IMR-90 (cell line): Measurements from ENCODE around the gene TRIM24. TPM values are rescaled to one million over a fixed set of nuclear protein-coding genes. Genes with fewer than 3 reads are reported as not detected.

Experiments used
- ATAC-seq: fragments of 200-7000 bp; cut with Tn5 transposase; 2 replicates; pipeline ENCODE4 v1.9.1; 2020; ENCODE audit warnings: low read depth, mild to moderate bottlenecking, moderate library complexity
- BruUV-seq: library from RNA; stranded (reverse); fragments of 400-500 nt; replicated peaks from 2 replicates; lab custom pipeline; 2021; lab: Mats Ljungman, UMichigan
- CTCF ChIA-PET: fragments of 300-600 bp; formaldehyde crosslinking; extraction: SDS; loops from one replicate; lab custom pipeline; 2021; ENCODE audit warnings: antibody characterized with exemption; lab: Yijun Ruan, JAX
- POLR2A ChIA-PET: fragments of 300-600 bp; sonication (Branson Sonifier 250); formaldehyde crosslinking; loops from one replicate; lab custom pipeline; 2022; ENCODE audit warnings: antibody characterized with exemption; ENCODE audit not compliant: unreplicated experiment; lab: Charles Lee
- DNase-seq: peaks from one replicate; pipeline ENCODE4 v3.0.0; 2013
- H2AFZ ChIP-seq: replicated peaks from 2 replicates; pipeline ENCODE3; 2013; ENCODE audit warnings: low read length, mild to moderate bottlenecking; ENCODE audit not compliant: poor library complexity
- H2AK5ac ChIP-seq: 2 replicates; pipeline ENCODE4 v1.6.1; 2013; ENCODE audit warnings: low read depth, low read length, inconsistent platforms
- H2AK9ac ChIP-seq: replicated peaks from 2 replicates; pipeline ENCODE3; 2013; ENCODE audit warnings: mild to moderate bottlenecking, low read depth, low read length, moderate library complexity; ENCODE audit not compliant: poor library complexity
- H2BK120ac ChIP-seq: 2 replicates; pipeline ENCODE4 v1.6.1; 2013; ENCODE audit warnings: low read depth, low read length, inconsistent platforms
- H2BK15ac ChIP-seq: 3 replicates; pipeline ENCODE4 v1.6.1; 2013; ENCODE audit warnings: low read depth, low read length, inconsistent platforms
- H2BK20ac ChIP-seq: 2 replicates; pipeline ENCODE4 v1.6.1; 2013; ENCODE audit warnings: low read depth, mild to moderate bottlenecking, inconsistent platforms, low read length, moderate library complexity
- H2BK5ac ChIP-seq: 2 replicates; pipeline ENCODE4 v1.6.1; 2013; ENCODE audit warnings: mild to moderate bottlenecking, low read depth, low read length, inconsistent platforms; ENCODE audit not compliant: poor library complexity, severe bottlenecking
- H3K14ac ChIP-seq: replicated peaks from 2 replicates; pipeline ENCODE4 v1.6.1; 2013; ENCODE audit warnings: low read depth, low read length, inconsistent platforms
- H3K18ac ChIP-seq: 2 replicates; pipeline ENCODE4 v1.6.1; 2013; ENCODE audit warnings: low read depth, low read length, control low read depth
- H3K23ac ChIP-seq: 2 replicates; pipeline ENCODE4 v1.6.1; 2013; ENCODE audit warnings: low read depth, low read length, inconsistent platforms
- H3K27ac ChIP-seq: 2 replicates; pipeline ENCODE4 v1.5.1; 2013; ENCODE audit warnings: mild to moderate bottlenecking, control low read depth, low read length; ENCODE audit not compliant: insufficient read depth
- H3K27me3 ChIP-seq: 2 replicates; pipeline ENCODE4 v1.6.1; 2013; ENCODE audit warnings: low read length; ENCODE audit not compliant: control insufficient read depth, insufficient read depth
- H3K36me3 ChIP-seq: 2 replicates; pipeline ENCODE4 v1.6.1; 2013; ENCODE audit warnings: low read length, mixed read lengths; ENCODE audit not compliant: control insufficient read depth, insufficient read depth
- H3K4ac ChIP-seq: 2 replicates; pipeline ENCODE4 v1.6.1; 2013; ENCODE audit warnings: low read depth, low read length, inconsistent platforms
- H3K4me1 ChIP-seq: 2 replicates; pipeline ENCODE4 v1.6.1; 2013; ENCODE audit warnings: low read length, mixed read lengths; ENCODE audit not compliant: control insufficient read depth, insufficient read depth
- H3K4me2 ChIP-seq: 2 replicates; pipeline ENCODE4 v1.6.1; 2013; ENCODE audit warnings: low read depth, mild to moderate bottlenecking, control low read depth, low read length, moderate library complexity
- H3K4me3 ChIP-seq: 2 replicates; pipeline ENCODE4 v1.5.1; 2013; ENCODE audit warnings: low read depth, mild to moderate bottlenecking, control low read depth, low read length, moderate library complexity; ENCODE audit not compliant: insufficient read depth
- H3K56ac ChIP-seq: 2 replicates; pipeline ENCODE4 v1.6.1; 2013; ENCODE audit warnings: low read length, inconsistent platforms; ENCODE audit not compliant: insufficient read depth; ENCODE audit errors: extremely low read depth
- H3K79me1 ChIP-seq, 2 experiments: 2 replicates each; pipeline ENCODE4 v1.6.1; 2013; ENCODE audit warnings: low read length in 2 of 2, inconsistent platforms in 1 of 2, low read depth in 1 of 2
- H3K9ac ChIP-seq: 2 replicates; pipeline ENCODE4 v1.6.1; 2013; ENCODE audit warnings: low read depth, low read length, control low read depth
- H3K9me1 ChIP-seq: 2 replicates; pipeline ENCODE4 v1.6.1; 2013; ENCODE audit warnings: low read length, inconsistent platforms; ENCODE audit not compliant: insufficient read depth
- H3K9me3 ChIP-seq: 2 replicates; pipeline ENCODE4 v1.6.1; 2013; ENCODE audit warnings: low read length; ENCODE audit not compliant: control insufficient read depth, insufficient read depth
- H4K20me1 ChIP-seq: 2 replicates; pipeline ENCODE4 v1.6.1; 2013; ENCODE audit warnings: low read length, inconsistent platforms; ENCODE audit not compliant: insufficient read depth
- H4K5ac ChIP-seq: 2 replicates; pipeline ENCODE4 v1.6.1; 2013; ENCODE audit warnings: mild to moderate bottlenecking, low read depth, low read length, control low read depth
- H4K8ac ChIP-seq, 2 experiments: 2 replicates each; pipeline ENCODE4 v1.6.1; 2013; ENCODE audit warnings: low read depth in 2 of 2, low read length in 2 of 2, control low read depth in 1 of 2, inconsistent platforms in 1 of 2
- H4K91ac ChIP-seq: 2 replicates; pipeline ENCODE4 v1.6.1; 2013; ENCODE audit warnings: low read depth, low read length, inconsistent platforms; ENCODE audit not compliant: insufficient read depth
- BHLHE40 ChIP-seq: fragments of 150-350 bp; IDR thresholded peaks from 2 replicates; pipeline ENCODE4 v1.6.1; 2016; ENCODE audit warnings: mild to moderate bottlenecking, low read depth, low read length
- CEBPB ChIP-seq: IDR thresholded peaks from 2 replicates; pipeline ENCODE4 v1.6.1; 2012; ENCODE audit warnings: low read depth, low read length, improper control_type of control experiment
- CHD1 ChIP-seq: IDR thresholded peaks from 2 replicates; pipeline ENCODE4 v1.6.1; 2012; ENCODE audit warnings: low read depth, low read length, improper control_type of control experiment
- CTCF ChIP-seq: conservative IDR thresholded peaks from 2 replicates; pipeline ENCODE4 v1.5.1; 2012; ENCODE audit warnings: mild to moderate bottlenecking, low read depth, low read length, improper control_type of control experiment
- FOS ChIP-seq: fragments of 150-350 bp; IDR thresholded peaks from 2 replicates; pipeline ENCODE4 v1.6.1; 2016; ENCODE audit warnings: low read depth, low read length
- MAFK ChIP-seq: IDR thresholded peaks from 2 replicates; pipeline ENCODE4 v1.6.1; 2012; ENCODE audit warnings: low read depth, low read length, improper control_type of control experiment
- MAZ ChIP-seq: IDR thresholded peaks from 2 replicates; pipeline ENCODE4 v1.6.1; 2012; ENCODE audit warnings: low read depth, mild to moderate bottlenecking, low read length, improper control_type of control experiment, moderate library complexity, borderline replicate concordance
- MXI1 ChIP-seq: IDR thresholded peaks from 2 replicates; pipeline ENCODE4 v1.6.1; 2012; ENCODE audit warnings: low read depth, mild to moderate bottlenecking, low read length, moderate library complexity, borderline replicate concordance
- POLR2A ChIP-seq: IDR thresholded peaks from 2 replicates; pipeline ENCODE4 v1.6.1; 2012; ENCODE audit warnings: mild to moderate bottlenecking, low read depth, low read length
- RCOR1 ChIP-seq: IDR thresholded peaks from 2 replicates; pipeline ENCODE4 v1.6.1; 2012; ENCODE audit warnings: mild to moderate bottlenecking, low read length, improper control_type of control experiment; ENCODE audit not compliant: insufficient replicate concordance
- RFX5 ChIP-seq: IDR thresholded peaks from 2 replicates; pipeline ENCODE4 v1.8.0; 2012; ENCODE audit warnings: low read depth, mild to moderate bottlenecking, low read length, moderate library complexity
- SMC3 ChIP-seq: fragments of 150-350 bp; IDR thresholded peaks from 2 replicates; pipeline ENCODE4 v1.6.1; 2016; ENCODE audit warnings: low read depth, mild to moderate bottlenecking, antibody characterized with exemption, low read length, moderate library complexity
- WGBS, 2 experiments: methylation state at CpG; one replicate each; pipeline versions ENCODE4 v1.1.5 to v1.1.7; 2013; ENCODE audit warnings: missing lambda C conversion rate in 2 of 2; ENCODE audit not compliant: insufficient read length in 1 of 2; ENCODE audit errors: extremely low coverage in 2 of 2; 5-methylcytosine and 5-hydroxymethylcytosine counted together
- dilution Hi-C: fragments of 300-500 bp; cut with HindIII; formaldehyde crosslinking; loops from one replicate; pipeline ENCODE4 v1.14.3; 2018; ENCODE audit warnings: low sequenced_read_pairs; ENCODE audit not compliant: unreplicated experiment
- in situ Hi-C: fragments of 300-500 bp; cut with MboI; formaldehyde crosslinking; loops from 3 replicates; pipeline ENCODE4 v1.14.3; 2019; ENCODE audit warnings: low sequenced_read_pairs, inconsistent platforms, mixed read lengths
- intact Hi-C: fragments of 100-400 bp; cut with micrococcal nuclease; formaldehyde crosslinking; loops from 2 replicates; pipeline ENCODE4 v1.10.0; 2022
- polyA plus RNA-seq, 3 experiments: library from polyadenylated mRNA; depleted of rRNA; stranded (reverse); fragments of >200 nt; gene quantifications; 2 replicates each; pipeline ENCODE4 v1.2.3, GENCODE V29; 2012; ENCODE audit warnings: low replicate concordance in 1 of 3
- total RNA-seq: library from RNA; depleted of rRNA; stranded (reverse); fragments of >200 nt; gene quantifications from 2 replicates; pipeline ENCODE4 v1.2.3, GENCODE V29; 2012
- TF ChIP-seq, protein P1 (sequence below): fragments of 150-350 bp; IDR thresholded peaks from 2 replicates; pipeline ENCODE4 v1.6.1; 2017; ENCODE audit warnings: mild to moderate bottlenecking, antibody characterized with exemption, low read length, low read depth
- TF ChIP-seq, protein P2 (sequence below): fragments of 150-350 bp; IDR thresholded peaks from 2 replicates; pipeline ENCODE4 v1.6.1; 2016; ENCODE audit warnings: low read depth, mild to moderate bottlenecking, low read length, moderate library complexity, borderline replicate concordance

Gene TRIM24
- total and polyA plus RNA-seq, 2 of the 4 experiments (the other 2 are of a cell fraction), result 4.1 to 5.7 TPM

DNA sequence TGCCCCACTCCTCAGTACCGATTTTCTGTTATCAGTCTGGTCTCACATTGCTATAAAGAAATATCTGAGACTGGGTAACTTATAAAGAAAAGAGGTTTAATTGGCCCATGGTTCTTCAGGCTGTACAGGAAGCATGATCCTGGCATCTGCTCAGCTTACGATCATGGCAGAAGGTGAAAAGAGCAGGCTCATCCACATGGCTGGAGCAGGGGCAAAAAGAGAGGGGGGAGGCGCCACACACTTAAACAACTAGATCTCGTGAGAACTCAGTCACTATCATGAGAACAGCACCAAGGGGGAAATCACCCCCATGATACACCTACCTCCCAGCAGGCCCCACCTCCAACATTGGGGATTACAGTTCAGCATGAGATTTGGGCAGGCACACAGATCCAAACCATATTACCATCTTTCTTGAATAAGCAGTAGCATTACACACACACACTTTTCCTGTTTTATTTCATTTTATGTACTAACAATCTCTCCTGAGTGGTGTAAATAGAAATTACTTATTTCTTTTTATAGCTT is 53.3 kb downstream of the TRIM24 start:
- BruUV-seq, result no TSS peak
- no peak overlapping the region for H3K27ac ChIP-seq
- no peak overlapping the region for H4K8ac ChIP-seq
- H4K5ac ChIP-seq, result no peak overlapping the region
- H3K4me3 ChIP-seq, result no peak overlapping the region
- POLR2A ChIA-PET, result no interaction called here
- in situ Hi-C loops, result no loop called here
- H3K56ac ChIP-seq, result no peak overlapping the region
- H3K14ac ChIP-seq, result no peak overlapping the region
- H3K27me3 ChIP-seq, result no peaks in the 10 kb centered on the region
- no peak overlapping the region for H2AFZ ChIP-seq
- DNase-seq (no peak), ATAC-seq (no peak)
- H3K36me3 ChIP-seq, result peaks cover 8% of the 10 kb centered on the region
- no peak overlapping the region for H2AK9ac ChIP-seq
- H2BK20ac ChIP-seq, result no peak overlapping the region
- H3K79me1 ChIP-seq, result peaks cover 8% of the 10 kb centered on the region in 2 experiments; a peak in 2 of 4 replicates
- H3K23ac ChIP-seq, result no peak overlapping the region
- dilution Hi-C loops, result no loop called here
- no peak overlapping the region for H2BK15ac ChIP-seq
- TF ChIP-seq RCOR1 (no peak), CTCF (no peak), MAZ (no peak), POLR2A (no peak), SMC3 (no peak), CEBPB (no peak), FOS (no peak), CHD1 (no peak), MAFK (no peak), MXI1 (no peak), RFX5 (no peak), BHLHE40 (no peak)
- TF ChIP-seq, protein P1, sequence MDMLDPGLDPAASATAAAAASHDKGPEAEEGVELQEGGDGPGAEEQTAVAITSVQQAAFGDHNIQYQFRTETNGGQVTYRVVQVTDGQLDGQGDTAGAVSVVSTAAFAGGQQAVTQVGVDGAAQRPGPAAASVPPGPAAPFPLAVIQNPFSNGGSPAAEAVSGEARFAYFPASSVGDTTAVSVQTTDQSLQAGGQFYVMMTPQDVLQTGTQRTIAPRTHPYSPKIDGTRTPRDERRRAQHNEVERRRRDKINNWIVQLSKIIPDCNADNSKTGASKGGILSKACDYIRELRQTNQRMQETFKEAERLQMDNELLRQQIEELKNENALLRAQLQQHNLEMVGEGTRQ, result no peak
- TF ChIP-seq, protein P2, sequence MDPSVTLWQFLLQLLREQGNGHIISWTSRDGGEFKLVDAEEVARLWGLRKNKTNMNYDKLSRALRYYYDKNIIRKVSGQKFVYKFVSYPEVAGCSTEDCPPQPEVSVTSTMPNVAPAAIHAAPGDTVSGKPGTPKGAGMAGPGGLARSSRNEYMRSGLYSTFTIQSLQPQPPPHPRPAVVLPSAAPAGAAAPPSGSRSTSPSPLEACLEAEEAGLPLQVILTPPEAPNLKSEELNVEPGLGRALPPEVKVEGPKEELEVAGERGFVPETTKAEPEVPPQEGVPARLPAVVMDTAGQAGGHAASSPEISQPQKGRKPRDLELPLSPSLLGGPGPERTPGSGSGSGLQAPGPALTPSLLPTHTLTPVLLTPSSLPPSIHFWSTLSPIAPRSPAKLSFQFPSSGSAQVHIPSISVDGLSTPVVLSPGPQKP, result no peak
- H2AK5ac ChIP-seq, result no peak overlapping the region
- no CpG with 5 or more reads among the region's 4 CpGs for WGBS, 2 experiments
- no peak overlapping the region for H2BK5ac ChIP-seq
- no peaks in the 10 kb centered on the region for H3K4me1 ChIP-seq
- no peak overlapping the region for H3K4me2 ChIP-seq
- no peaks in the 10 kb centered on the region; the same call in 1 of the 2 replicates for H4K20me1 ChIP-seq
- no peak overlapping the region for H2BK120ac ChIP-seq
- no peak overlapping the region for H3K9ac ChIP-seq
- H3K9me3 ChIP-seq, result no peaks in the 10 kb centered on the region
- no peak overlapping the region for H3K4ac ChIP-seq
- no peak overlapping the region for H4K91ac ChIP-seq
- intact Hi-C loops, result no loop called here
- H3K9me1 ChIP-seq, result no peaks in the 10 kb centered on the region
- CTCF ChIA-PET, result no interaction called here
- no peak overlapping the region for H3K18ac ChIP-seq
